ENCODE measurements around the gene TKTL1. TPM values are rescaled to one million over a fixed set of nuclear protein-coding genes. Genes with fewer than 3 reads are reported as not detected.

Gene TKTL1
- total and polyA plus RNA-seq, 12 donors, result 0.16 to 1.1 (median 0.53) TPM; not detected in 6

GRCh38 chrX:154355776-154356140, 60.2 kb downstream of the TKTL1 start:
- H3K27ac ChIP-seq, result no peak overlapping the region
- no peaks in the 10 kb centered on the region for H3K4me1 ChIP-seq (replicated peaks in 1 of 2)
- no peak for TF ChIP-seq POLR2A (IDR thresholded peaks at IDR 0.05)
- TF ChIP-seq CTCF (IDR thresholded peaks at IDR 0.05), result no peak
- H3K27me3 ChIP-seq, result no peaks in the 10 kb centered on the region
- H3K36me3 ChIP-seq (replicated peaks in 1 of 2), result peaks cover 0 to 97% of the 10 kb centered on the region in 2 donors
- H3K9me3 ChIP-seq (replicated peaks in 1 of 3), result no peaks in the 10 kb centered on the region
- H3K4me3 ChIP-seq, result no peak overlapping the region
- DNase-seq, result no peak
- WGBS, 4 donors, result 73 to 85% (median 77%) methylated on average over 8 to 12 of the region's 12 CpGs; no CpG with 5 or more reads in 1 of the 4 donors
- intact Hi-C loops (cut with DNase I), result no loop called here

- no peaks in the 10 kb centered on the region for H3K4me1 ChIP-seq (replicated peaks in 1 of 2)
- 68 to 100% (median 85%) methylated on average over 1 to 13 of the region's 13 CpGs for WGBS, 4 donors
- H3K9me3 ChIP-seq (replicated peaks in 1 of 3), result no peaks in the 10 kb centered on the region
- peaks cover 0 to 94% of the 10 kb centered on the region in 2 donors for H3K36me3 ChIP-seq (replicated peaks in 1 of 2)
- H3K4me3 ChIP-seq, result no peak overlapping the region
- DNase-seq, result no peak
- TF ChIP-seq POLR2A (IDR thresholded peaks at IDR 0.05) (no peak), CTCF (IDR thresholded peaks at IDR 0.05) (no peak)
- intact Hi-C loops (cut with DNase I), result no loop called here
- H3K27ac ChIP-seq, result no peak overlapping the region
- no peaks in the 10 kb centered on the region for H3K27me3 ChIP-seq
Measured at GRCh38 chrX:154356596-154356995, 61.0 kb downstream of the TKTL1 start.

GRCh38 chrX:154357205-154357604, 61.6 kb downstream of the TKTL1 start:
- peaks cover 0 to 94% of the 10 kb centered on the region in 2 donors for H3K36me3 ChIP-seq (replicated peaks in 1 of 2)

GRCh38 chrX:154358011-154358410, 62.4 kb downstream of the TKTL1 start:
- Histone ChIP-seq H3K27me3 (no peaks in the 10 kb centered on the region), H3K4me3 (no peak overlapping the region), H3K27ac (no peak overlapping the region), H3K9me3 (replicated peaks in 1 of 3) (no peaks in the 10 kb centered on the region), H3K4me1 (replicated peaks in 1 of 2) (no peaks in the 10 kb centered on the region), H3K36me3 (replicated peaks in 1 of 2) (peaks cover 0 to 94% of the 10 kb centered on the region in 2 donors)
- 73 to 81% (median 80%) methylated on average over 3 to 11 of the region's 11 CpGs; no CpG with 5 or more reads in 1 of the 4 donors for WGBS, 4 donors
- no peak for DNase-seq
- no peak for TF ChIP-seq CTCF (IDR thresholded peaks at IDR 0.05)
- no peak for TF ChIP-seq POLR2A (IDR thresholded peaks at IDR 0.05)
- intact Hi-C loops (cut with DNase I), result no loop called here

More at GRCh38 chrX:154357205-154357604, 61.6 kb downstream of the TKTL1 start:
- no peak for DNase-seq
- Histone ChIP-seq H3K4me3 (no peak overlapping the region), H3K27me3 (no peaks in the 10 kb centered on the region), H3K4me1 (replicated peaks in 1 of 2) (no peaks in the 10 kb centered on the region), H3K27ac (no peak overlapping the region), H3K9me3 (replicated peaks in 1 of 3) (no peaks in the 10 kb centered on the region)
- TF ChIP-seq CTCF (IDR thresholded peaks at IDR 0.05) (no peak), POLR2A (IDR thresholded peaks at IDR 0.05) (no peak)
- intact Hi-C loops (cut with DNase I), result no loop called here
- WGBS, 4 donors, result 89 to 95% (median 94%) methylated on average over 25 to 27 of the region's 27 CpGs; no CpG with 5 or more reads in 1 of the 4 donors
